Hepatocyte (in vitro differentiated cells): ENCODE measurements around the gene CCDC73. TPM values are rescaled to one million over a fixed set of nuclear protein-coding genes. Genes with fewer than 3 reads are reported as not detected.

Source experiments
- DNase-seq: peaks from one replicate; pipeline ENCODE4 v3.0.0-alpha.2; 2016; ENCODE audit warnings: low spot score
- H2AFZ ChIP-seq: fragments of 200-600 bp; sonication (generic); 2 replicates; pipeline ENCODE4 v1.6.0; 2016; ENCODE audit warnings: antibody characterized with exemption, mild to moderate bottlenecking
- H3K27ac ChIP-seq: fragments of 200-600 bp; sonication (generic); 2 replicates; pipeline ENCODE4 v1.5.1; 2016; ENCODE audit warnings: mild to moderate bottlenecking
- H3K27me3 ChIP-seq: fragments of 200-600 bp; sonication (generic); 2 replicates; pipeline ENCODE4 v1.6.1; 2016
- H3K36me3 ChIP-seq: fragments of 200-600 bp; sonication (generic); replicated peaks from 2 replicates; pipeline ENCODE4 v1.5.1; 2016; ENCODE audit warnings: low read depth; ENCODE audit not compliant: insufficient read depth
- H3K4me1 ChIP-seq: fragments of 200-600 bp; sonication (generic); 2 replicates; pipeline ENCODE4 v1.5.1; 2016; ENCODE audit warnings: mild to moderate bottlenecking, moderate library complexity; ENCODE audit not compliant: insufficient read depth
- H3K4me2 ChIP-seq: fragments of 200-600 bp; sonication (generic); 2 replicates; pipeline ENCODE4 v1.6.0; 2016
- H3K4me3 ChIP-seq: fragments of 200-600 bp; sonication (generic); 2 replicates; pipeline ENCODE4 v1.5.1; 2016; ENCODE audit warnings: mild to moderate bottlenecking
- H3K79me2 ChIP-seq: fragments of 200-600 bp; sonication (generic); 2 replicates; pipeline ENCODE4 v1.6.0; 2017; ENCODE audit warnings: mild to moderate bottlenecking
- H3K9me2 ChIP-seq: fragments of 200-600 bp; sonication (generic); replicated peaks from 2 replicates; pipeline ENCODE4 v1.6.0; 2017; ENCODE audit warnings: mild to moderate bottlenecking; ENCODE audit not compliant: insufficient read depth
- H3K9me3 ChIP-seq: fragments of 200-600 bp; sonication (generic); 2 replicates; pipeline ENCODE4 v1.5.1; 2016; ENCODE audit warnings: low read depth, mild to moderate bottlenecking
- H4K20me1 ChIP-seq: fragments of 200-600 bp; sonication (generic); 2 replicates; pipeline ENCODE4 v1.6.0; 2016; ENCODE audit warnings: mild to moderate bottlenecking; ENCODE audit not compliant: insufficient read depth, poor library complexity, severe bottlenecking
- EZH2 ChIP-seq: fragments of 200-600 bp; sonication (generic); IDR thresholded peaks from 2 replicates; pipeline ENCODE4 v1.6.1; 2016; ENCODE audit warnings: antibody characterized with exemption, mild to moderate bottlenecking, borderline replicate concordance
- EZH2phosphoT487 ChIP-seq: fragments of 200-600 bp; sonication (generic); IDR thresholded peaks from one replicate; pipeline ENCODE4 v1.6.1; 2018; ENCODE audit warnings: antibody characterized with exemption, mild to moderate bottlenecking, low read depth, moderate library complexity; ENCODE audit not compliant: unreplicated experiment, severe bottlenecking
- WGBS: methylation state at CpG from one replicate; pipeline ENCODE4 v1.1.6; 2016; ENCODE audit warnings: low lambda C conversion rate; ENCODE audit errors: missing lambda C conversion rate; 5-methylcytosine and 5-hydroxymethylcytosine counted together
- polyA plus RNA-seq: library from polyadenylated mRNA; unstranded; fragments of >200 nt; fragmentation: Nextera tagmentation; extraction: Ambion mirVana; gene quantifications from 2 replicates; pipeline ENCODE4 v1.2.1, GENCODE V29; 2016
- total RNA-seq: library from RNA; depleted of rRNA; stranded (reverse); fragments of >200 nt; gene quantifications from 2 replicates; pipeline ENCODE4 v1.2.3, GENCODE V29; 2014
- TF ChIP-seq, protein P1 (sequence below): fragments of 200-600 bp; sonication (generic); IDR thresholded peaks from 2 replicates; pipeline ENCODE4 v1.5.1; 2016; ENCODE audit warnings: antibody characterized with exemption, mild to moderate bottlenecking; ENCODE audit not compliant: poor library complexity

CCDC73 gene
- total and polyA plus RNA-seq, 2 experiments from 2014 or later: 0.03 TPM; not detected in 1

DNA sequence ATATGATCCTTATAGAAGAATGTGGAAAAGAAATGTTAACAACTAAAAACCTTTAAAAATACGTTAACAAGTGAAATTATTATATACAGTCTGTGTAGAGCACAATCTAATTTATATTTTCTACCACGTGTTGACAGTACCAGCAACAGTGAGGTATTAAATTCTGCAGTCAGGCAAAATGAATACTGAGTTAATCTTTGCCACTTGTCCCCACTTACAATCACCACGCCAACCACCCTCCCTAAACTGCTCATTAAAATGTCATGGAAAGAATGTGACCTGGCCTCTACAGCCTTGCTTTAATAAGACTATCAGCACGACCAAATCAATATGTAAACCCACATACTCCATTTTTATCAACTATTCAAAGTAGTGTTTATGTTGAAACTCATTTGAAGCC is 239.4 kb downstream of the CCDC73 start:
- Histone ChIP-seq H3K36me3 (no peaks in the 10 kb centered on the region), H3K9me2 (no peaks in the 10 kb centered on the region), H3K79me2 (no peaks in the 10 kb centered on the region), H3K27ac (no peak overlapping the region), H3K27me3 (no peaks in the 10 kb centered on the region), H3K4me1 (no peaks in the 10 kb centered on the region), H3K9me3 (no peaks in the 10 kb centered on the region), H3K4me2 (no peak overlapping the region), H3K4me3 (no peak overlapping the region), H2AFZ (no peak overlapping the region), H4K20me1 (no peaks in the 10 kb centered on the region)
- TF ChIP-seq EZH2phosphoT487 (no peak), EZH2 (no peak)
- TF ChIP-seq, protein P1, sequence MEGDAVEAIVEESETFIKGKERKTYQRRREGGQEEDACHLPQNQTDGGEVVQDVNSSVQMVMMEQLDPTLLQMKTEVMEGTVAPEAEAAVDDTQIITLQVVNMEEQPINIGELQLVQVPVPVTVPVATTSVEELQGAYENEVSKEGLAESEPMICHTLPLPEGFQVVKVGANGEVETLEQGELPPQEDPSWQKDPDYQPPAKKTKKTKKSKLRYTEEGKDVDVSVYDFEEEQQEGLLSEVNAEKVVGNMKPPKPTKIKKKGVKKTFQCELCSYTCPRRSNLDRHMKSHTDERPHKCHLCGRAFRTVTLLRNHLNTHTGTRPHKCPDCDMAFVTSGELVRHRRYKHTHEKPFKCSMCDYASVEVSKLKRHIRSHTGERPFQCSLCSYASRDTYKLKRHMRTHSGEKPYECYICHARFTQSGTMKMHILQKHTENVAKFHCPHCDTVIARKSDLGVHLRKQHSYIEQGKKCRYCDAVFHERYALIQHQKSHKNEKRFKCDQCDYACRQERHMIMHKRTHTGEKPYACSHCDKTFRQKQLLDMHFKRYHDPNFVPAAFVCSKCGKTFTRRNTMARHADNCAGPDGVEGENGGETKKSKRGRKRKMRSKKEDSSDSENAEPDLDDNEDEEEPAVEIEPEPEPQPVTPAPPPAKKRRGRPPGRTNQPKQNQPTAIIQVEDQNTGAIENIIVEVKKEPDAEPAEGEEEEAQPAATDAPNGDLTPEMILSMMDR: no peak
- DNase-seq: no peak
- 55% methylated on average over 4 of the region's 4 CpGs for WGBS

Other genes with a start within 250 kb of the CCDC73 start
- gene EIF3M, start 210.8 kb downstream of the CCDC73 start, total RNA-seq: 508 and 516 TPM in 2 replicates
- 231 and 261 TPM in 2 replicates for gene EIF3M, start 210.8 kb downstream of the CCDC73 start, polyA plus RNA-seq
- 9.2 and 12.1 TPM in 2 replicates for gene PRRG4, start 35.3 kb upstream of the CCDC73 start, total RNA-seq
- 3.0 TPM in 2 replicates for gene PRRG4, start 35.3 kb upstream of the CCDC73 start, polyA plus RNA-seq
- gene QSER1, start 98.1 kb upstream of the CCDC73 start, total RNA-seq: 27.1 and 30.3 TPM in 2 replicates
- 2.8 and 3.7 TPM in 2 replicates for gene QSER1, start 98.1 kb upstream of the CCDC73 start, polyA plus RNA-seq
- gene DEPDC7, start 221.2 kb upstream of the CCDC73 start, total RNA-seq: 21.3 and 21.5 TPM in 2 replicates
- gene DEPDC7, start 221.2 kb upstream of the CCDC73 start, polyA plus RNA-seq: 12.1 and 12.5 TPM in 2 replicates
- 16.8 and 25.5 TPM in 2 replicates for gene TCP11L1, start 244.9 kb upstream of the CCDC73 start, total RNA-seq
- 9.8 and 11.2 TPM in 2 replicates for gene TCP11L1, start 244.9 kb upstream of the CCDC73 start, polyA plus RNA-seq